A549 (cell line): ENCODE measurements around the gene PDPN.

ENCODE experiments used
- EHF ChIP-seq: fragments of 250-450 bp; sonication (Bioruptor Pico); IDR thresholded peaks from 2 replicates; pipeline ENCODE4 v1.5.0; 2020; ENCODE audit warnings: mild to moderate bottlenecking
- EP300 ChIP-seq, 2 experiments: fragments of >200 bp; sonication (Bioruptor Twin); formaldehyde crosslinking; IDR thresholded peaks; 2 replicates in 1 of 2; 3 replicates in 1 of 2; pipeline ENCODE4 v1.6.1; 2016 to 2017
- NPAS2 ChIP-seq: fragments of 250-450 bp; sonication (Bioruptor Pico); IDR thresholded peaks from 2 replicates; pipeline ENCODE4 v1.8.0; 2022; ENCODE audit warnings: mild to moderate bottlenecking, moderate library complexity, borderline replicate concordance
- POLR2A ChIP-seq: IDR thresholded peaks from 2 replicates; pipeline ENCODE4 v1.6.1; 2012; ENCODE audit warnings: mild to moderate bottlenecking, low read length
- RAD21 ChIP-seq, 2 experiments: fragments of >200 bp in 1 of 2; sonication (Bioruptor Twin) in 1 of 2; formaldehyde crosslinking in 1 of 2; IDR thresholded peaks in 1 of 2; conservative IDR thresholded peaks in 1 of 2; 2 replicates in 1 of 2; 3 replicates in 1 of 2; pipeline ENCODE4 v1.6.1; 2012 to 2018; ENCODE audit warnings: inconsistent platforms in 1 of 2
- RCOR1 ChIP-seq: fragments of 150-350 bp; IDR thresholded peaks from 2 replicates; pipeline ENCODE4 v1.6.1; 2014; ENCODE audit warnings: antibody characterized with exemption, low read length, low read depth
- RFX5 ChIP-seq: fragments of 450-650 bp; IDR thresholded peaks from 2 replicates; pipeline ENCODE4 v1.7.1; 2014; ENCODE audit warnings: antibody characterized with exemption, mild to moderate bottlenecking, moderate library complexity
- TF ChIP-seq, protein P1 (sequence below): fragments of >200 bp; sonication (Bioruptor Twin); formaldehyde crosslinking; IDR thresholded peaks from 3 replicates; pipeline ENCODE4 v1.5.1; 2016
- TF ChIP-seq, protein P2 (sequence below): fragments of 200-600 bp; sonication (generic); IDR thresholded peaks from 2 replicates; pipeline ENCODE4 v1.6.1; 2016; ENCODE audit warnings: antibody characterized with exemption, mild to moderate bottlenecking, moderate library complexity
- TF ChIP-seq, protein P3 (sequence below): IDR thresholded peaks from 2 replicates; pipeline ENCODE4 v1.6.1; 2012
- TF ChIP-seq, protein P4 (sequence below): IDR thresholded peaks from 2 replicates; pipeline ENCODE4 v1.6.1; 2012

DNA sequence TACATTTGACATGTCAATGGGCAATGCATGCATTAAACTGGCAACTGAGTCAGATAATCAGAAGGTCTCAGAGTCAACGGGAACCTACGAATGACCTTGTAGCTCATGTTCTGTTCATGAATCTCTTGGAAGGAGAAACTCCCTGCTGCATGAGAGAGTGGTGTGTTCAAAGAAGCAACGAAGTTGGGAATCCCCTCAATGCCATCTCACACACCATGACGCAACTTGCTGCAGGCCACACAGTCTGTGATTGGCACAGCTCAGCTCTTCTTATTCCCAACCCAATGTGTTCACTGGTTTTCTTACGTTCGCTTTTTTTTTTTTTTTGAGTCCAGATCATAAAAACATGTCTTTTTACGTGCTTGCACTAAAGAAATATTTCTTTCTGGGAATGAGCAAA lies 62.9 kb downstream of the PDPN start:
- TF ChIP-seq NPAS2 (CRISPR knock-in tag) (no peak), POLR2A (no peak), RAD21 (conservative IDR thresholded peaks at IDR 0.05 in 1 of 2, IDR thresholded peaks at IDR 0.05 in 1 of 2) (no peak), RFX5 (no peak), EHF (CRISPR knock-in tag) (no peak), RCOR1 (no peak), EP300 (IDR thresholded peaks at IDR 0.05) (no peak)
- TF ChIP-seq, protein P1, sequence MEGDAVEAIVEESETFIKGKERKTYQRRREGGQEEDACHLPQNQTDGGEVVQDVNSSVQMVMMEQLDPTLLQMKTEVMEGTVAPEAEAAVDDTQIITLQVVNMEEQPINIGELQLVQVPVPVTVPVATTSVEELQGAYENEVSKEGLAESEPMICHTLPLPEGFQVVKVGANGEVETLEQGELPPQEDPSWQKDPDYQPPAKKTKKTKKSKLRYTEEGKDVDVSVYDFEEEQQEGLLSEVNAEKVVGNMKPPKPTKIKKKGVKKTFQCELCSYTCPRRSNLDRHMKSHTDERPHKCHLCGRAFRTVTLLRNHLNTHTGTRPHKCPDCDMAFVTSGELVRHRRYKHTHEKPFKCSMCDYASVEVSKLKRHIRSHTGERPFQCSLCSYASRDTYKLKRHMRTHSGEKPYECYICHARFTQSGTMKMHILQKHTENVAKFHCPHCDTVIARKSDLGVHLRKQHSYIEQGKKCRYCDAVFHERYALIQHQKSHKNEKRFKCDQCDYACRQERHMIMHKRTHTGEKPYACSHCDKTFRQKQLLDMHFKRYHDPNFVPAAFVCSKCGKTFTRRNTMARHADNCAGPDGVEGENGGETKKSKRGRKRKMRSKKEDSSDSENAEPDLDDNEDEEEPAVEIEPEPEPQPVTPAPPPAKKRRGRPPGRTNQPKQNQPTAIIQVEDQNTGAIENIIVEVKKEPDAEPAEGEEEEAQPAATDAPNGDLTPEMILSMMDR = no peak
- TF ChIP-seq, protein P2, sequence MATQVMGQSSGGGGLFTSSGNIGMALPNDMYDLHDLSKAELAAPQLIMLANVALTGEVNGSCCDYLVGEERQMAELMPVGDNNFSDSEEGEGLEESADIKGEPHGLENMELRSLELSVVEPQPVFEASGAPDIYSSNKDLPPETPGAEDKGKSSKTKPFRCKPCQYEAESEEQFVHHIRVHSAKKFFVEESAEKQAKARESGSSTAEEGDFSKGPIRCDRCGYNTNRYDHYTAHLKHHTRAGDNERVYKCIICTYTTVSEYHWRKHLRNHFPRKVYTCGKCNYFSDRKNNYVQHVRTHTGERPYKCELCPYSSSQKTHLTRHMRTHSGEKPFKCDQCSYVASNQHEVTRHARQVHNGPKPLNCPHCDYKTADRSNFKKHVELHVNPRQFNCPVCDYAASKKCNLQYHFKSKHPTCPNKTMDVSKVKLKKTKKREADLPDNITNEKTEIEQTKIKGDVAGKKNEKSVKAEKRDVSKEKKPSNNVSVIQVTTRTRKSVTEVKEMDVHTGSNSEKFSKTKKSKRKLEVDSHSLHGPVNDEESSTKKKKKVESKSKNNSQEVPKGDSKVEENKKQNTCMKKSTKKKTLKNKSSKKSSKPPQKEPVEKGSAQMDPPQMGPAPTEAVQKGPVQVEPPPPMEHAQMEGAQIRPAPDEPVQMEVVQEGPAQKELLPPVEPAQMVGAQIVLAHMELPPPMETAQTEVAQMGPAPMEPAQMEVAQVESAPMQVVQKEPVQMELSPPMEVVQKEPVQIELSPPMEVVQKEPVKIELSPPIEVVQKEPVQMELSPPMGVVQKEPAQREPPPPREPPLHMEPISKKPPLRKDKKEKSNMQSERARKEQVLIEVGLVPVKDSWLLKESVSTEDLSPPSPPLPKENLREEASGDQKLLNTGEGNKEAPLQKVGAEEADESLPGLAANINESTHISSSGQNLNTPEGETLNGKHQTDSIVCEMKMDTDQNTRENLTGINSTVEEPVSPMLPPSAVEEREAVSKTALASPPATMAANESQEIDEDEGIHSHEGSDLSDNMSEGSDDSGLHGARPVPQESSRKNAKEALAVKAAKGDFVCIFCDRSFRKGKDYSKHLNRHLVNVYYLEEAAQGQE = no peak
- TF ChIP-seq, protein P3, sequence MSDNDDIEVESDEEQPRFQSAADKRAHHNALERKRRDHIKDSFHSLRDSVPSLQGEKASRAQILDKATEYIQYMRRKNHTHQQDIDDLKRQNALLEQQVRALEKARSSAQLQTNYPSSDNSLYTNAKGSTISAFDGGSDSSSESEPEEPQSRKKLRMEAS = no peak
- TF ChIP-seq, protein P4, sequence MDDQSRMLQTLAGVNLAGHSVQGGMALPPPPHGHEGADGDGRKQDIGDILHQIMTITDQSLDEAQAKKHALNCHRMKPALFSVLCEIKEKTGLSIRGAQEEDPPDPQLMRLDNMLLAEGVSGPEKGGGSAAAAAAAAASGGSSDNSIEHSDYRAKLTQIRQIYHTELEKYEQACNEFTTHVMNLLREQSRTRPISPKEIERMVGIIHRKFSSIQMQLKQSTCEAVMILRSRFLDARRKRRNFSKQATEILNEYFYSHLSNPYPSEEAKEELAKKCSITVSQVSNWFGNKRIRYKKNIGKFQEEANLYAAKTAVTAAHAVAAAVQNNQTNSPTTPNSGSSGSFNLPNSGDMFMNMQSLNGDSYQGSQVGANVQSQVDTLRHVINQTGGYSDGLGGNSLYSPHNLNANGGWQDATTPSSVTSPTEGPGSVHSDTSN = no peak
